CD4-positive, CD25-positive, alpha-beta regulatory T cell (primary cell): Measurements from ENCODE around the gene MLIP. TPM values are rescaled to one million over a fixed set of nuclear protein-coding genes. Genes with fewer than 3 reads are reported as not detected.

ENCODE experiments used
- ATAC-seq, 2 donors: fragments of 150-1000 bp; cut with Tn5 transposase; one replicate each; pipeline ENCODE4 v1.10.0; 2021; ENCODE audit warnings: low read depth in 2 of 2, moderate number of reproducible peaks in 2 of 2, moderate library complexity in 1 of 2
- DNase-seq, 3 donors: peaks; one replicate each; pipeline versions ENCODE4 v3.0.0 to v3.0.0-alpha.2; 2012 to 2022; ENCODE audit warnings: mixed read lengths in 1 of 3
- H3K27ac ChIP-seq: one replicate; pipeline ENCODE4 v1.7.0; 2013; ENCODE audit warnings: mild to moderate bottlenecking, low read length; ENCODE audit not compliant: insufficient read depth, poor library complexity, severe bottlenecking
- H3K27me3 ChIP-seq: one replicate; pipeline ENCODE4 v1.7.0; 2013; ENCODE audit warnings: low read length; ENCODE audit not compliant: control insufficient read depth, insufficient read depth
- H3K36me3 ChIP-seq: one replicate; pipeline ENCODE4 v1.7.0; 2013; ENCODE audit warnings: mild to moderate bottlenecking, low read length, moderate library complexity; ENCODE audit not compliant: control insufficient read depth, insufficient read depth
- H3K4me1 ChIP-seq: 2 replicates; pipeline ENCODE4 v1.7.0; 2013; ENCODE audit warnings: mild to moderate bottlenecking, low read length; ENCODE audit not compliant: insufficient read depth, control insufficient read depth, poor library complexity, severe bottlenecking
- H3K4me3 ChIP-seq: one replicate; pipeline ENCODE4 v1.7.0; 2013; ENCODE audit warnings: low read depth, mild to moderate bottlenecking, low read length, moderate library complexity
- H3K9me3 ChIP-seq, 2 experiments: 1 replicate in 1 of 2; 2 replicates in 1 of 2; pipeline ENCODE4 v1.7.0; 2013; ENCODE audit warnings: low read length in 2 of 2, mild to moderate bottlenecking in 1 of 2, moderate library complexity in 1 of 2; ENCODE audit not compliant: control insufficient read depth in 2 of 2
- H3K27ac Mint-ChIP-seq, 3 donors: one replicate each; pipeline ENCODE4 v1.8.0; 2020 to 2022; ENCODE audit warnings: mild to moderate bottlenecking in 3 of 3, mixed read lengths in 3 of 3, moderate library complexity in 2 of 3
- H3K27me3 Mint-ChIP-seq: one replicate; pipeline ENCODE4 v1.8.0; 2022; ENCODE audit warnings: mild to moderate bottlenecking, mixed read lengths
- H3K36me3 Mint-ChIP-seq: one replicate; pipeline ENCODE4 v1.8.0; 2020; ENCODE audit warnings: mixed read lengths
- H3K4me1 Mint-ChIP-seq, 4 donors: one replicate each; pipeline ENCODE4 v1.8.0; 2020 to 2022; ENCODE audit warnings: mixed read lengths in 4 of 4, mild to moderate bottlenecking in 1 of 4
- H3K4me3 Mint-ChIP-seq, 4 donors: one replicate each; pipeline ENCODE4 v1.8.0; 2020 to 2022; ENCODE audit warnings: mild to moderate bottlenecking in 4 of 4, mixed read lengths in 4 of 4, moderate library complexity in 3 of 4
- H3K9me3 Mint-ChIP-seq, 7 donors: one replicate each; pipeline ENCODE4 v1.8.0; 2020 to 2022; ENCODE audit warnings: mixed read lengths in 7 of 7, mild to moderate bottlenecking in 3 of 7, moderate library complexity in 2 of 7
- polyA plus RNA-seq, 4 donors: library from polyadenylated mRNA; unstranded; fragments of 300-500 nt; fragmentation: Illumina TruSeq; gene quantifications; one replicate each; pipeline ENCODE4 v1.2.3, GENCODE V29; 2021
- total RNA-seq: library from RNA; stranded (reverse); gene quantifications from one replicate; pipeline ENCODE4 v1.2.3, GENCODE V29; 2022

MLIP gene
- total and polyA plus RNA-seq, 5 donors from 2014 or later = not detected

DNA sequence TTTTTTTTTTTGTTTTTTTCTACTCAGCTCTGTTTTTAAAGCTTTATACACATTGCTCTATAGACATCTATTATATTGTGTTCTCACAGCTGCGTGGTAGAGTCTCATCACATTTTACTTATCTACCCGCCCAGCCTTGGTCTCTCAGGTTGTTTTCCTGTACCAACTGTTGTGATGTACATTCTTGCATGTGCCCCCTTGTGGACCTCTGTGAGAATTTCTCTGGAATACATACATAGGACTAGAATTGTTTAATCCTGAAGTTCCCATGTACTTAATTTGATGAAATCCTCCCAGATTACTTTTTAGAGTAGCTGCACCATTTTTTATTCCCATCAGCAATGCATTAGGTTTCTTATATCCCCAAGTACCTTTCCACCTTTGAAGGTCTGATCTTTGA, 156.6 kb downstream of the MLIP start:
- ATAC-seq = no peak
- Histone ChIP-seq H3K4me1 (no peaks in the 10 kb centered on the region), H3K27ac (no peak overlapping the region), H3K36me3 (no peaks in the 10 kb centered on the region), H3K9me3 (no peaks in the 10 kb centered on the region), H3K27me3 (no peaks in the 10 kb centered on the region), H3K4me3 (no peak overlapping the region)
- no peaks in the 10 kb centered on the region for H3K4me1 Mint-ChIP-seq
- no peak overlapping the region for H3K27ac Mint-ChIP-seq
- DNase-seq = no peak
- no peaks in the 10 kb centered on the region for H3K27me3 Mint-ChIP-seq
- H3K4me3 Mint-ChIP-seq = no peak overlapping the region
- H3K9me3 Mint-ChIP-seq = peaks cover 0 to 4% (median 3%) of the 10 kb centered on the region in 7 donors
- H3K36me3 Mint-ChIP-seq = no peaks in the 10 kb centered on the region

DNA sequence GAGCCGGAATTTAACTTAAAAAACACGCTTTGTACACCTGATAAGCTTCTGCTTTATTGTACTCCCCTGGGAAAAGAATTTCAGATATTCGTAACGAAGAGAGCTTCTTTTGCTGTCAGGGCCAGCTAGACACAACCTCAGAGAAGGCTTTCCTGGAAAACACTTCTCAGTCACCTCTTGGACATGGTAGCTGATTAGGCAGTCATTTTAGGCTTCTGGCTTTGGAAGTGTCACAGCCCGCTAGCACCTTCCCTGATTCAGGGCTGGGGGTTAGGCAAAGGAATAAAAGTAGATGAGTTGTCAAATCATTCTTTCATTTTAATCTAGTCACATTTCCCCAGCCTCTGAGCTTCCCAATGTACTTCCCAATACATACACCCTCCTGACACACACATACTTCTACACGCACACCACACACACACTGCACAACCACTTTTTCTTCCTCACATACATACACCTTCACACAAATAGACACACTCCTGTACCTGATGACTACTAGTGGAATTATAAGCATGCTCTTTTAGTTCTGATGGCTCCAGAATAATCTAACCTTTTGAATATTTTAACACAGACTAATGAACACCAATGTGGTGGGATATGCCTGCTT, 162.1 kb downstream of the MLIP start:
- no peak overlapping the region for H3K27ac ChIP-seq
- H3K36me3 ChIP-seq = no peaks in the 10 kb centered on the region
- ATAC-seq = no peak
- no peak overlapping the region for H3K4me3 ChIP-seq
- H3K4me1 ChIP-seq = no peaks in the 10 kb centered on the region
- no peak overlapping the region for H3K4me3 Mint-ChIP-seq
- no peak overlapping the region for H3K27ac Mint-ChIP-seq
- H3K9me3 ChIP-seq = no peaks in the 10 kb centered on the region
- DNase-seq = no peak
- no peaks in the 10 kb centered on the region for H3K27me3 ChIP-seq
- H3K4me1 Mint-ChIP-seq = no peaks in the 10 kb centered on the region
- H3K9me3 Mint-ChIP-seq = peaks cover 0 to 16% (median 7%) of the 10 kb centered on the region in 7 donors
- no peaks in the 10 kb centered on the region for H3K36me3 Mint-ChIP-seq
- H3K27me3 Mint-ChIP-seq = no peaks in the 10 kb centered on the region

DNA sequence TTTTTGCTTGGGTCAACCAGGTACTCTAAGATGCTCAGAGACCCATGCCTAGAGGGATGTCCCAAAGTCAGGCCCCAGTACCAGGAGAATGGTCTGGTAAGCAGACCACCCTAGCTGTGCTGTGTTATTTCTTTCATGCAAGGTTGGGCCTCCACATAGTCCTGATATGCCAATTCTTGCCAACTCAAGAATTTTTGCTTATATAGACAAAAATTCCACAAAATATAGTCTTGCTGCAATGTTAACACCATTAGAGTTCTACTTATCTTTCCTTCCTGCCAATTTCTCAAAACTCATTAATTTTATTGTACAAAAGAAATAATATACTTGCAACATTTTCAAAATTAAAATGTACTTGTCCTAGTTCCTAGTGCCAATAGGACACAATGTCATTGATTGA, 163.1 kb downstream of the MLIP start:
- Mint-ChIP-seq H3K4me1 (no peaks in the 10 kb centered on the region), H3K27ac (no peak overlapping the region), H3K9me3 (peaks cover 0 to 20% (median 7%) of the 10 kb centered on the region in 7 donors), H3K27me3 (no peaks in the 10 kb centered on the region), H3K4me3 (no peak overlapping the region), H3K36me3 (no peaks in the 10 kb centered on the region)
- DNase-seq (no peak), ATAC-seq (no peak)
- Histone ChIP-seq H3K9me3 (peaks cover 0 to 2% of the 10 kb centered on the region in 2 experiments), H3K36me3 (no peaks in the 10 kb centered on the region), H3K27ac (no peak overlapping the region), H3K27me3 (no peaks in the 10 kb centered on the region), H3K4me1 (no peaks in the 10 kb centered on the region), H3K4me3 (no peak overlapping the region)

DNA sequence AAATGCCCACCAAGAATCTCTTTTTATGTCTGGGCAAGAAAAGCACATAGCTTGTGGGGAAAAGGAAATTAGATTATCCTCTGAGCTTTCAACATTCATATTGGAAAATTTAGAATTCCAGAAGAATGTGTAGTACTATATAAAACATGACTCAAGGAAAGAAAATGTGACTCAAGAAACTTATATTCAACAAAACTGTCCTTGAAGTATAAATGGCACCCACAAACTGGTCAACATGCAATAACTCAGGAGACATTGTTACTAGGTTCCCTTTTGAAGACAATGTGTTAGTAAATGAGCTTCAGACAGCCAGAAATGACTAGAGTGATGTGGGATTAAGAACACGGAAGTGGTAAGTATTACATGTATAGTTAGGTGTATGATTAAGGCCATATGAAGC, 170.9 kb downstream of the MLIP start:
- peaks cover 1 to 21% (median 3%) of the 10 kb centered on the region in 7 donors for H3K9me3 Mint-ChIP-seq
- H3K27ac Mint-ChIP-seq = no peak overlapping the region
- Histone ChIP-seq H3K9me3 (peaks cover 0 to 2% of the 10 kb centered on the region in 2 experiments), H3K27ac (no peak overlapping the region), H3K27me3 (no peaks in the 10 kb centered on the region), H3K4me1 (no peaks in the 10 kb centered on the region), H3K4me3 (no peak overlapping the region), H3K36me3 (no peaks in the 10 kb centered on the region)
- no peak for ATAC-seq
- no peaks in the 10 kb centered on the region for H3K27me3 Mint-ChIP-seq
- H3K36me3 Mint-ChIP-seq = no peaks in the 10 kb centered on the region
- no peak overlapping the region for H3K4me3 Mint-ChIP-seq
- DNase-seq = no peak
- no peaks in the 10 kb centered on the region for H3K4me1 Mint-ChIP-seq

DNA sequence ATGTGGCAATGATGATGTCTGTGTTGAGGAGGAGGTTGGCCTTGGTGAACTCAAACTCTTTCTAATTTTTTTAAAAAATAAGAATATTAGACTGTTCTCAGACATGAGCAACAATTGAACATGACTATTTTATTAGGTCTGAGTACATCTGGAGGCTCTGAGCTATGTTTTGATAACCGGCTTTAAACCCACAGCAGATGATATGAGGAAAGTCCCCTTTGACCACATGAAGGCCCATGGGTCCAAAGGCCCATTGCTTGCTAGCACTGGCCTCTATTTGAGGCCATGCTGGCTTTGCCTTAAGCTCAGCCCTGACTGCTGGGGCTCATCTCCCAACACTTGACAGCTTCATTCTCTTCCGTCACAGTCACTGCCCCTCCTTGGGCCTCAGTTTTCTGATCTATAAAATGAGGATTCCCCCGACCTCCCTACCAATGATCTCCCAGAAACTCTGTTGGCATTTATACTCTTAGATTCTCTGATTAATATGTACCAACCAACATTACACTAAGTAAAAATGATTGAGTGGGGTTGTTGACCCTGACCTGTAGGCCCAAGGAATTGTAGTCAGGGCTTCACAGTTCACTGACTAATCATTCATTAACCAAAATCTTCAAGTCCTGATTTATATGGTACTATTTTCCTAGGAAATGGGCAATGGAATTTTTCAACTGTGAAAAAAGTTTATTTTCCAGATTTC, 173.1 kb downstream of the MLIP start:
- H3K9me3 ChIP-seq = no peaks in the 10 kb centered on the region
- no peaks in the 10 kb centered on the region for H3K4me1 Mint-ChIP-seq
- no peak overlapping the region for H3K4me3 Mint-ChIP-seq
- H3K36me3 ChIP-seq = no peaks in the 10 kb centered on the region
- H3K27me3 Mint-ChIP-seq = no peaks in the 10 kb centered on the region
- H3K27ac ChIP-seq = no peak overlapping the region
- no peak for ATAC-seq
- H3K27me3 ChIP-seq = no peaks in the 10 kb centered on the region
- H3K4me1 ChIP-seq = no peaks in the 10 kb centered on the region
- no peaks in the 10 kb centered on the region for H3K36me3 Mint-ChIP-seq
- H3K9me3 Mint-ChIP-seq = peaks cover 0 to 12% (median 2%) of the 10 kb centered on the region in 7 donors
- DNase-seq = no peak
- H3K27ac Mint-ChIP-seq = no peak overlapping the region
- no peak overlapping the region for H3K4me3 ChIP-seq

DNA sequence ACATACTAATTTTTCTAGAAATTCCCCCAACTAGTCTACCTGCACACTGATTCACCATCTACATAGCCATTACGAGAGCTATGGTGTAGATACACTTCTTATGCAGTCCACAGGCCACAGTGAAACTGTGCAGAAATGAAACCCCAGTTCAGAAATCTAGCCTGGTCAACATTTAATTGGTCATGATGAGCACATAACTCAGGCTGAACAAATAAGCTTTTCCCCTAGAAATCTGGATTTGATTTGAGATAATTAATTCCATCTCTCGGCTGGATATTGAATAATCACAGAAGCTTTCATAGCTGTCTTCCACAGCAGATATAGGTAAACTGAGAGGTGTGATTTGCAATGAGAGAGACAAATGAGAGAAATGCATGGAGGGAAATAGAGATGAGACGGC, 174.4 kb downstream of the MLIP start:
- Histone ChIP-seq H3K4me1 (no peaks in the 10 kb centered on the region), H3K4me3 (no peak overlapping the region), H3K36me3 (no peaks in the 10 kb centered on the region), H3K27me3 (no peaks in the 10 kb centered on the region), H3K9me3 (no peaks in the 10 kb centered on the region), H3K27ac (no peak overlapping the region)
- Mint-ChIP-seq H3K27ac (no peak overlapping the region), H3K9me3 (peaks cover 0 to 15% (median 3%) of the 10 kb centered on the region in 7 donors), H3K4me1 (no peaks in the 10 kb centered on the region), H3K4me3 (no peak overlapping the region), H3K36me3 (no peaks in the 10 kb centered on the region), H3K27me3 (no peaks in the 10 kb centered on the region)
- DNase-seq (no peak), ATAC-seq (no peak)

DNA sequence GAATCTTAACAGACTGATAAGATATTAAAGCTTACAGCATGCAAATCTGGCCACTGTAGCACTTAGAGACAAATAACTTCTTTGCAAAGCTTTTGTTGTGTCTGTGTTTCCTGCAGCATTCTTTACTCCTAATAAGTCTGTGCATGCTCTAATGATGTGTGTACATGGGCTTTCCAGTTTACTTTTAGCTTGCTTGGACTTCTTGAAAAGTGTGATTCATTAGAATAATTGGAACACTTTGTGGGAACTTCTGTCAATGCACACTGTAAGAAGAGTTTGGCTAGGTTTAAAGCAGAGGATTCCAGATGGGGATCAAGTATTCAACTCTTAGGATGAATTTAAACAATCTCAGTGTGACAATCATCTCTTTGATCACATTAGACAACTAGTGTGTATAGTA, 174.9 kb downstream of the MLIP start:
- Mint-ChIP-seq H3K36me3 (no peaks in the 10 kb centered on the region), H3K27ac (no peak overlapping the region), H3K27me3 (no peaks in the 10 kb centered on the region), H3K4me3 (no peak overlapping the region), H3K4me1 (no peaks in the 10 kb centered on the region), H3K9me3 (peaks cover 1 to 15% (median 2%) of the 10 kb centered on the region in 7 donors)
- Histone ChIP-seq H3K27ac (no peak overlapping the region), H3K36me3 (no peaks in the 10 kb centered on the region), H3K4me1 (no peaks in the 10 kb centered on the region), H3K4me3 (no peak overlapping the region), H3K9me3 (no peaks in the 10 kb centered on the region), H3K27me3 (no peaks in the 10 kb centered on the region)
- ATAC-seq (no peak), DNase-seq (no peak)

DNA sequence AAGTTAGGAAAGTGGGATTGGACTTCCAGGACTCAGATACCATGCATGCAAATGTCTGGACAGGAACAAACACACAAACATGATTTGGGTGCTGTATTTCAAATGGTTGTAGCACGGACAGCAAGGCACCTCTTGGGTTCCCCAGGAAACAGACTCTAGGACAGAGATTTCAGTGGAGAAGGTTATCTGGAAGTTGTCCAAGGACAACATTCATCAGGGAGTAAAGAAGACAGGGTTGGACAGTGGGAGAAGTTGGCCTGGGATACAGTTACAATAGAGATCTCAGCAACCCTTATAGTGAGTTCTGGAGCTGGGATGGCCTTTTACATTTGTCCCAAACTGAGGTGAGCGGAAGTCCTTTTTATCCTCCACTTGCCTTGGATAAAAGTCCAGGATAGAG, 177.2 kb downstream of the MLIP start:
- Mint-ChIP-seq H3K4me3 (no peak overlapping the region), H3K27ac (no peak overlapping the region), H3K4me1 (no peaks in the 10 kb centered on the region), H3K27me3 (no peaks in the 10 kb centered on the region), H3K36me3 (no peaks in the 10 kb centered on the region), H3K9me3 (peaks cover 0 to 12% (median 4%) of the 10 kb centered on the region in 7 donors)
- Histone ChIP-seq H3K9me3 (no peaks in the 10 kb centered on the region), H3K4me1 (no peaks in the 10 kb centered on the region), H3K36me3 (no peaks in the 10 kb centered on the region), H3K27ac (no peak overlapping the region), H3K4me3 (no peak overlapping the region), H3K27me3 (no peaks in the 10 kb centered on the region)
- ATAC-seq = no peak
- DNase-seq = no peak
